Spleen (tissue), 11 donors: ENCODE measurements around the gene TSC22D3. TPM values are rescaled to one million over a fixed set of nuclear protein-coding genes. Genes with fewer than 3 reads are reported as not detected.

Source experiments
- DNase-seq: peaks from one replicate; pipeline ENCODE4 v3.0.0-alpha.2; 2020
- H3K27ac ChIP-seq, 8 donors: fragments of 200-600 bp; sonication (generic) in 7 of 8; 1 replicate in 4 of 8; 2 replicates in 4 of 8; pipeline versions ENCODE4 v1.5.0 to v1.8.0; 2016 to 2021; ENCODE audit warnings: inconsistent platforms in 4 of 8, mild to moderate bottlenecking in 4 of 8, moderate library complexity in 1 of 8
- H3K27me3 ChIP-seq, 7 donors: fragments of 200-600 bp; sonication (generic) in 6 of 7; replicated peaks in 1 of 7; 1 replicate in 4 of 7; 2 replicates in 3 of 7; pipeline versions ENCODE4 v1.5.0 to v1.8.0; 2016 to 2021; ENCODE audit warnings: inconsistent platforms in 3 of 7, mild to moderate bottlenecking in 1 of 7
- H3K36me3 ChIP-seq, 6 donors: fragments of 200-600 bp; sonication (generic) in 5 of 6; 1 replicate in 4 of 6; 2 replicates in 2 of 6; pipeline versions ENCODE4 v1.5.0 to v1.8.0; 2016 to 2021; ENCODE audit warnings: inconsistent platforms in 2 of 6
- H3K4me1 ChIP-seq, 6 donors: fragments of 200-600 bp; sonication (generic) in 5 of 6; 1 replicate in 3 of 6; 2 replicates in 3 of 6; pipeline versions ENCODE4 v1.5.0 to v1.8.0; 2016 to 2021; ENCODE audit warnings: inconsistent platforms in 3 of 6
- H3K4me3 ChIP-seq, 8 donors: fragments of 200-600 bp; sonication (generic) in 7 of 8; 1 replicate in 4 of 8; 2 replicates in 4 of 8; pipeline versions ENCODE4 v1.5.0 to v1.8.0; 2016 to 2021; ENCODE audit warnings: inconsistent platforms in 4 of 8, mild to moderate bottlenecking in 4 of 8, moderate library complexity in 2 of 8
- H3K9me3 ChIP-seq, 8 donors: fragments of 200-600 bp; sonication (generic) in 7 of 8; 1 replicate in 4 of 8; 2 replicates in 4 of 8; pipeline versions ENCODE4 v1.5.0 to v1.8.0; 2016 to 2021; ENCODE audit warnings: inconsistent platforms in 4 of 8
- CTCF ChIP-seq, 11 experiments: fragments of 200-600 bp in 7 of 11; fragments of 450-650 bp in 4 of 11; sonication (generic) in 4 of 11; IDR thresholded peaks in 8 of 11; conservative IDR thresholded peaks in 3 of 11; 1 replicate in 7 of 11; 2 replicates in 4 of 11; pipeline versions ENCODE4 v1.4.0 to v1.8.0; 2016 to 2021; ENCODE audit warnings: antibody characterized with exemption in 11 of 11, inconsistent platforms in 4 of 11, mild to moderate bottlenecking in 1 of 11
- POLR2A ChIP-seq, 3 donors: fragments of 450-650 bp; IDR thresholded peaks; one replicate each; pipeline ENCODE4 v1.5.1; 2017; ENCODE audit warnings: antibody characterized with exemption in 3 of 3, mild to moderate bottlenecking in 1 of 3
- POLR2AphosphoS5 ChIP-seq, 3 donors: sonication (generic); formaldehyde crosslinking; IDR thresholded peaks; one replicate each; pipeline ENCODE4 v1.5.1; 2017; ENCODE audit warnings: antibody characterized with exemption in 3 of 3
- WGBS, 5 donors: extraction: QIAGEN DNeasy Blood & Tissue Kit in 3 of 5; methylation state at CpG; one replicate each; pipeline versions ENCODE4 v1.1.5 to v1.1.7; 2013 to 2018; 5-methylcytosine and 5-hydroxymethylcytosine counted together
- intact Hi-C: fragments of 100-400 bp; cut with DNase I; formaldehyde crosslinking; loops from one replicate; pipeline ENCODE4 v1.15.0; 2023; ENCODE audit warnings: low total_unique reads
- polyA plus RNA-seq, 3 donors: library from polyadenylated mRNA; stranded (reverse); fragments of 200-250 nt; gene quantifications; one replicate each; pipeline ENCODE4 v1.2.1, GENCODE V29; 2013
- total RNA-seq, 7 donors: library from RNA; depleted of rRNA in 3 of 7; stranded (reverse); fragments of >200 nt in 3 of 7; fragmentation: NEBNext Ultra II Directional in 4 of 7; extraction: Animal tissue kit (Norgen Biotek cat#: 25700) in 4 of 7; gene quantifications; one replicate each; pipeline versions ENCODE4 v1.1.0 to v1.2.1, GENCODE V29; 2016 to 2021
- donor health status: healthy with polysubstance abuse.
- donor health status: DM: no; HTN: no; CAD: no; lungs with moderate emphysema.
- donor health status: DM: no; HTN: no; CAD: no.
- donor health status: Bipolar disorder and iron deficiency.
- donor health status: healthy.
- donor health status: DM: no; HTN: no; CAD: no.
- donor health status: DM: yes; HTN: yes; CAD: no.

The TSC22D3 gene
- total and polyA plus RNA-seq, 10 donors = 91.7 to 579 (median 297) TPM

- peaks cover 0 to 3% (median 0%) of the 10 kb centered on the region in 7 donors for H3K27me3 ChIP-seq
- peak; percentile 51 for DNase-seq
- H3K36me3 ChIP-seq = no peaks in the 10 kb centered on the region
- WGBS, 5 donors = 55 to 78% (median 74%) methylated on average over 7 to 9 of the region's 9 CpGs
- peaks cover 0 to 20% (median 12%) of the 10 kb centered on the region in 6 donors for H3K4me1 ChIP-seq
- intact Hi-C loops = loop anchor here (10.0 kb wide), 1 partner anchor 51 kb away; no protein-coding TSS in a partner anchor
- no peaks in the 10 kb centered on the region for H3K9me3 ChIP-seq
- H3K4me3 ChIP-seq = no peak overlapping the region
- H3K27ac ChIP-seq = peak overlapping the region in 1 of 8 donors; percentile 16
- TF ChIP-seq POLR2AphosphoS5 (IDR thresholded peaks at IDR 0.05) = no peak
- TF ChIP-seq CTCF (IDR thresholded peaks at IDR 0.05 in 8 of 11, conservative IDR thresholded peaks at IDR 0.05 in 3 of 11) = no peak
These were observed 49.6 kb downstream of the TSC22D3 start for GRCh38 chrX:107725761-107726555.

GRCh38 chrX:107724653-107725052, 50.9 kb downstream of the TSC22D3 start:
- H3K4me1 ChIP-seq = peaks cover 0 to 30% (median 13%) of the 10 kb centered on the region in 6 donors
- no peak overlapping the region for H3K4me3 ChIP-seq
- no peaks in the 10 kb centered on the region for H3K9me3 ChIP-seq
- H3K27me3 ChIP-seq = peaks cover 0 to 8% (median 0%) of the 10 kb centered on the region in 7 donors
- no peak overlapping the region for H3K27ac ChIP-seq
- WGBS, 5 donors = 57 to 83% (median 63%) methylated on average over 3 of the region's 3 CpGs
- intact Hi-C loops = loop anchor here (10.0 kb wide), 1 partner anchor 50 kb away; no protein-coding TSS in a partner anchor
- no peaks in the 10 kb centered on the region for H3K36me3 ChIP-seq
- TF ChIP-seq POLR2A (IDR thresholded peaks at IDR 0.05) = no peak
- TF ChIP-seq CTCF (IDR thresholded peaks at IDR 0.05 in 8 of 11, conservative IDR thresholded peaks at IDR 0.05 in 3 of 11) = no peak
- no peak for TF ChIP-seq POLR2AphosphoS5 (IDR thresholded peaks at IDR 0.05)
- DNase-seq = no peak

- Histone ChIP-seq H3K36me3 (no peaks in the 10 kb centered on the region), H3K9me3 (no peaks in the 10 kb centered on the region), H3K27ac (no peak overlapping the region), H3K4me1 (peaks cover 0 to 37% (median 16%) of the 10 kb centered on the region in 6 donors), H3K27me3 (peaks cover 0 to 8% (median 0%) of the 10 kb centered on the region in 7 donors), H3K4me3 (no peak overlapping the region)
- no peak for TF ChIP-seq CTCF (IDR thresholded peaks at IDR 0.05 in 8 of 11, conservative IDR thresholded peaks at IDR 0.05 in 3 of 11)
- TF ChIP-seq POLR2A (IDR thresholded peaks at IDR 0.05) = no peak
- no peak for TF ChIP-seq POLR2AphosphoS5 (IDR thresholded peaks at IDR 0.05)
- DNase-seq = peak; percentile 37
- intact Hi-C loops = loop anchor here (10.0 kb wide), 1 partner anchor 49 kb away; no protein-coding TSS in a partner anchor
- 48 to 85% (median 70%) methylated on average over 2 to 4 of the region's 4 CpGs for WGBS, 5 donors
These were observed 52.1 kb downstream of the TSC22D3 start for GRCh38 chrX:107723511-107723910.
